ENCODE measurements around the gene LIPE.

The LIPE gene

DNA sequence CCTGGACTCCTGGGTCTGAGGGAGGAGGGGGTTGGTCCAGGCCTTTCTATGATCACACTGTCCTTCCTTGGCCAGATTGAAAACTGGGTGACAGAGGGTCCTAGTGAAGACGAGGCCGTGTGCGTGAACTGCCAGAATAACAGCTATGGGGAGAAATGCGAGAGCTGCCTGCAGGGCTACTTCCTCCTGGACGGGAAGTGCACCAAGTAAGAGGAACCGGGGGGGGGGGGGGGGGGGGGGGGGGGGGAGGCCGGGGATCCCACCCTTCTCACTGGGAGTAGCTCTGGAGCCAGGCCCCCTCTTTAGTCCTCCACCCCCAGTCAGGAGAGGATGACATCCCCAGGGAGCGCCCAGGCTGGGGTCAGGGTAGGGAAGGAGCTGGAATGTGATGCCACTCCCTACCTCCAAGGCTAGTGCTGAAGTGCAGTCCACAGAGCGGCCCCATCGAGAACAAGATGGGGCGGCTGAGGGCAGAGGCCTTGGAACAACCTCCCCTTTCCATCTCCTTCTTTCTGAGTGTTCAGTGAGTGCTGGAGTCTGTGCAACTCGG, 56.5 kb downstream of the LIPE start:
- H3K9me3 ChIP-seq (ENCODE audit: insufficient read depth, low read length, severe bottlenecking): no peaks in the 10 kb centered on the region
- H4K20me1 ChIP-seq (ENCODE audit: insufficient read depth, low read length): no peaks in the 10 kb centered on the region
- H3K4me2 ChIP-seq (ENCODE audit: insufficient read depth, low read length): no peak overlapping the region
- DNase-seq: no peak
- H3K4me1 ChIP-seq (ENCODE audit: insufficient read depth, low read length): no peaks in the 10 kb centered on the region
- peaks cover 9% of the 10 kb centered on the region; the same call in 1 of the 2 replicates for H3K36me3 ChIP-seq (ENCODE audit: insufficient read depth, low read length)
- no peak for TF ChIP-seq EZH2 (IDR thresholded peaks at IDR 0.05; ENCODE audit: borderline replicate concordance, low read depth, low read length, severe bottlenecking)
- TF ChIP-seq, protein P1, sequence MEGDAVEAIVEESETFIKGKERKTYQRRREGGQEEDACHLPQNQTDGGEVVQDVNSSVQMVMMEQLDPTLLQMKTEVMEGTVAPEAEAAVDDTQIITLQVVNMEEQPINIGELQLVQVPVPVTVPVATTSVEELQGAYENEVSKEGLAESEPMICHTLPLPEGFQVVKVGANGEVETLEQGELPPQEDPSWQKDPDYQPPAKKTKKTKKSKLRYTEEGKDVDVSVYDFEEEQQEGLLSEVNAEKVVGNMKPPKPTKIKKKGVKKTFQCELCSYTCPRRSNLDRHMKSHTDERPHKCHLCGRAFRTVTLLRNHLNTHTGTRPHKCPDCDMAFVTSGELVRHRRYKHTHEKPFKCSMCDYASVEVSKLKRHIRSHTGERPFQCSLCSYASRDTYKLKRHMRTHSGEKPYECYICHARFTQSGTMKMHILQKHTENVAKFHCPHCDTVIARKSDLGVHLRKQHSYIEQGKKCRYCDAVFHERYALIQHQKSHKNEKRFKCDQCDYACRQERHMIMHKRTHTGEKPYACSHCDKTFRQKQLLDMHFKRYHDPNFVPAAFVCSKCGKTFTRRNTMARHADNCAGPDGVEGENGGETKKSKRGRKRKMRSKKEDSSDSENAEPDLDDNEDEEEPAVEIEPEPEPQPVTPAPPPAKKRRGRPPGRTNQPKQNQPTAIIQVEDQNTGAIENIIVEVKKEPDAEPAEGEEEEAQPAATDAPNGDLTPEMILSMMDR (IDR thresholded peaks at IDR 0.05; ENCODE audit: borderline replicate concordance, extremely low read depth, low read length, poor library complexity, severe bottlenecking): no peak
- no peak overlapping the region for H3K9ac ChIP-seq (ENCODE audit: low read depth, low read length)
- H3K27me3 ChIP-seq (ENCODE audit: insufficient read depth, low read length, poor library complexity): no peaks in the 10 kb centered on the region
- no peak overlapping the region for H2AFZ ChIP-seq (ENCODE audit: low read depth, low read length)
- H3K27ac ChIP-seq (ENCODE audit: low read length): no peak overlapping the region
- H3K4me3 ChIP-seq (ENCODE audit: low read depth in 1 of 2, low read length in 2 of 2): no peak overlapping the region
- H3K79me2 ChIP-seq (ENCODE audit: insufficient read depth, low read length): no peaks in the 10 kb centered on the region
- no peak for ATAC-seq (ENCODE audit: insufficient read depth, low read depth)

DNA sequence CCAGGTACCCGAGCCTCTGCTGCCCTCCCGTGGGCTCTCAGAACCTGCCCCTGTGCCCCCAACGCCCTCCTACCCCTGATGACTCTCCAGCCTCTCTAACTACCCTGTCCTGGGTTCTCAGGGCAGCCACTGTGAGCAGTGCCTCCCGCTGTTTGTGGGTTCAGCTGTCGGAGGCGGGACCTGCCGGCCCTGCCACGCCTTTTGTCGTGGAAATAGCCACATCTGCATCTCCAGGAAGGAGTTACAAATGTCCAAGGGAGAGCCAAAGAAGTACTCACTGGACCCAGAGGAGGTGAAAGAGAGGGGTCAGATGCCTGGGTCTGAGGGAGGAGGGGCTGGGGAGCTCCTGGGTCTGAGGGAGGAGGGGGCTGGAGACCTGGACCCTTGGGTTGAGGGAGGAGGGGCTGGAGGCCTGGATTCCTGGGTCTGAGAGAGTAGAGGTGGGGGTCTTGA, 57.1 kb downstream of the LIPE start:
- Histone ChIP-seq H3K9me3 (ENCODE audit: insufficient read depth, low read length, severe bottlenecking) (no peaks in the 10 kb centered on the region), H3K27ac (ENCODE audit: low read length) (no peak overlapping the region), H3K27me3 (ENCODE audit: insufficient read depth, low read length, poor library complexity) (no peaks in the 10 kb centered on the region), H2AFZ (ENCODE audit: low read depth, low read length) (no peak overlapping the region), H3K36me3 (ENCODE audit: insufficient read depth, low read length) (peaks cover 7% of the 10 kb centered on the region; the same call in 1 of the 2 replicates), H3K4me3 (ENCODE audit: low read depth in 1 of 2, low read length in 2 of 2) (no peak overlapping the region), H3K4me1 (ENCODE audit: insufficient read depth, low read length) (no peaks in the 10 kb centered on the region), H3K9ac (ENCODE audit: low read depth, low read length) (no peak overlapping the region), H4K20me1 (ENCODE audit: insufficient read depth, low read length) (no peaks in the 10 kb centered on the region), H3K4me2 (ENCODE audit: insufficient read depth, low read length) (no peak overlapping the region), H3K79me2 (ENCODE audit: insufficient read depth, low read length) (no peaks in the 10 kb centered on the region)
- no peak for DNase-seq
- no peak for TF ChIP-seq EZH2 (IDR thresholded peaks at IDR 0.05; ENCODE audit: borderline replicate concordance, low read depth, low read length, severe bottlenecking)
- ATAC-seq (ENCODE audit: insufficient read depth, low read depth): no peak

DNA sequence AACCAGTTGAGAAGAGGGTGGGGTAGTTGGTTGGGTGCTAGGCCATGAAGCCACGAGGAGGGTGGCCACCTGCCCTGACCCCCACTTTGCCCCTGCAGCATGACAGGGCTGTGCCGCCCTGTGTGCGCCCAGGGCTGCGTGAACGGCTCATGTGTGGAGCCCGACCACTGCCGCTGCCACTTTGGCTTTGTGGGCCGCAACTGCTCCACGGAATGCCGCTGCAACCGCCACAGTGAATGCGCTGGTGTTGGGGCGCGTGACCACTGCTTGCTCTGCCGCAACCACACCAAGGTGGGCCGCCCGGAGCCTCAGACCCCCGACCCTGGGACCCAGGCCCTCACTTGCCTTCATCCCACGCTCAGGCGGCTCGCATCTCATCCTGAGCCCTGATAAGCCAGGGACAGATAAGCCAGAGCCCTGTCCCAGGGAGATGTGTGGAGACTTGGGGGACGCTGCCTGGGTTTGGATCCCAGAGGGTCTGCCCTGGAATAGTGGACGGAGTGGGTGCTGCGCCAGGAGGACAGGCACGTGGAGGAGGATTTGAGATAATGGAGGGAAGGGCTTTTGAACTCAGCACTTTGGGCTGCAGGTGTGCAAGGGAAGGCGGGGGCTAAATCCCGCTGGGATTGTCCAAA, 57.6 kb downstream of the LIPE start:
- Histone ChIP-seq H3K27me3 (ENCODE audit: insufficient read depth, low read length, poor library complexity) (no peaks in the 10 kb centered on the region), H3K4me3 (ENCODE audit: low read depth in 1 of 2, low read length in 2 of 2) (no peak overlapping the region), H3K4me1 (ENCODE audit: insufficient read depth, low read length) (no peaks in the 10 kb centered on the region), H3K4me2 (ENCODE audit: insufficient read depth, low read length) (no peak overlapping the region), H4K20me1 (ENCODE audit: insufficient read depth, low read length) (no peaks in the 10 kb centered on the region), H3K27ac (ENCODE audit: low read length) (no peak overlapping the region), H3K9me3 (ENCODE audit: insufficient read depth, low read length, severe bottlenecking) (no peaks in the 10 kb centered on the region), H3K36me3 (ENCODE audit: insufficient read depth, low read length) (peaks cover 4% of the 10 kb centered on the region; the same call in 1 of the 2 replicates), H2AFZ (ENCODE audit: low read depth, low read length) (no peak overlapping the region), H3K9ac (ENCODE audit: low read depth, low read length) (no peak overlapping the region), H3K79me2 (ENCODE audit: insufficient read depth, low read length) (no peaks in the 10 kb centered on the region)
- DNase-seq: no peak
- no peak for TF ChIP-seq EZH2 (IDR thresholded peaks at IDR 0.05; ENCODE audit: borderline replicate concordance, low read depth, low read length, severe bottlenecking)
- TF ChIP-seq, protein P1 (IDR thresholded peaks at IDR 0.05; ENCODE audit: borderline replicate concordance, extremely low read depth, low read length, poor library complexity, severe bottlenecking): no peak
- no peak for ATAC-seq (ENCODE audit: insufficient read depth, low read depth)

DNA sequence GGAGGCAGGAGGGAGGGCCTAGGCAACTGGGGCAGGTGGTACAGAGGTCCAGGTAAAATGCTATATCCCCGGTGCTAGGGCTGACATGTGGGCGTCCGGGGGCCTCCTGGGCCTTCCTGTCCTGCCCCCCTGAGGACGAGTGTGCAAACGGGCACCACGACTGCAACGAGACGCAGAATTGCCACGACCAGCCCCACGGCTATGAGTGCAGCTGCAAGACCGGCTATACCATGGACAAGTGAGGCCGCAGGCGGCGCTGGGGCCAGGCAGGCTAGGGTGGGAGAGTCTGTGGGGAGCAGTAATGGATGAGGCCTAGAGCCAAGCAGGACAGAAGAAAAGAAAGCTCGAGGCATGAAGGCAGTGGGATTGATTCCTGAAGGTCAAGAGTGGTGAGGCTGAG, 58.4 kb downstream of the LIPE start:
- no peak overlapping the region for H3K27ac ChIP-seq (ENCODE audit: low read length)
- no peaks in the 10 kb centered on the region for H3K9me3 ChIP-seq (ENCODE audit: insufficient read depth, low read length, severe bottlenecking)
- TF ChIP-seq EZH2 (IDR thresholded peaks at IDR 0.05; ENCODE audit: borderline replicate concordance, low read depth, low read length, severe bottlenecking): no peak
- TF ChIP-seq, protein P1 (IDR thresholded peaks at IDR 0.05; ENCODE audit: borderline replicate concordance, extremely low read depth, low read length, poor library complexity, severe bottlenecking): no peak
- ATAC-seq (ENCODE audit: insufficient read depth, low read depth) (no peak), DNase-seq (no peak)
- no peaks in the 10 kb centered on the region for H3K27me3 ChIP-seq (ENCODE audit: insufficient read depth, low read length, poor library complexity)
- no peak overlapping the region for H3K4me2 ChIP-seq (ENCODE audit: insufficient read depth, low read length)
- H3K36me3 ChIP-seq (ENCODE audit: insufficient read depth, low read length): peaks cover 11% of the 10 kb centered on the region
- no peaks in the 10 kb centered on the region for H3K4me1 ChIP-seq (ENCODE audit: insufficient read depth, low read length)
- no peak overlapping the region for H3K4me3 ChIP-seq (ENCODE audit: low read depth in 1 of 2, low read length in 2 of 2)
- H3K79me2 ChIP-seq (ENCODE audit: insufficient read depth, low read length): no peaks in the 10 kb centered on the region
- no peaks in the 10 kb centered on the region; the same call in 1 of the 2 replicates for H4K20me1 ChIP-seq (ENCODE audit: insufficient read depth, low read length)
- H3K9ac ChIP-seq (ENCODE audit: low read depth, low read length): no peak overlapping the region
- no peak overlapping the region for H2AFZ ChIP-seq (ENCODE audit: low read depth, low read length)

Data from DND-41 (cell line).